Stimulated activated CD4-positive, alpha-beta T cell treated with anti-CD3 and anti-CD28 coated beads, Interleukin-1b, Interleukin-23, amount 100 ng/mL, for 1 hour (primary cell): Measurements from ENCODE around the gene VPS36.
"Not testable (repeated sequence)": the region's sequence is repeated elsewhere in the genome, so short reads cannot be mapped to it uniquely, and the experiment has no call there.

Experiments used
- DNase-seq, 2 donors: peaks; one replicate each; pipeline ENCODE4 v3.0.0-alpha.2; 2020; ENCODE audit warnings: low read depth in 2 of 2

VPS36 gene

GRCh38 chr13:52446265-52446664 is 4.2 kb downstream of the VPS36 start:
- no peak for DNase-seq

- no peak for DNase-seq
Measured at GRCh38 chr13:52432456-52432855, 18.0 kb downstream of the VPS36 start.

- no peak for DNase-seq
Measured at GRCh38 chr13:52428295-52428694, 22.1 kb downstream of the VPS36 start.

- no peak for DNase-seq
Measured at GRCh38 chr13:52421216-52421615, 29.2 kb downstream of the VPS36 start.

- DNase-seq: no peak
Measured at GRCh38 chr13:52419080-52419479, 31.4 kb downstream of the VPS36 start.

GRCh38 chr13:52414963-52415362 is 35.5 kb downstream of the VPS36 start:
- no peak for DNase-seq

- no peak for DNase-seq
Measured at GRCh38 chr13:52414051-52414450, 36.4 kb downstream of the VPS36 start.

GRCh38 chr13:52412128-52412527 is 38.3 kb downstream of the VPS36 start:
- DNase-seq: no peak

- DNase-seq: no peak
Measured at GRCh38 chr13:52411629-52412028, 38.8 kb downstream of the VPS36 start.

- not testable (repeated sequence) for DNase-seq
Measured at GRCh38 chr13:52408071-52408658, 42.3 kb downstream of the VPS36 start.

- DNase-seq: not testable (repeated sequence)
Measured at GRCh38 chr13:52407436-52407835, 43.0 kb downstream of the VPS36 start.

- no peak for DNase-seq
Measured at GRCh38 chr13:52406629-52407028, 43.8 kb downstream of the VPS36 start.

- no peak for DNase-seq
Measured at GRCh38 chr13:52405767-52406494, 44.5 kb downstream of the VPS36 start, which contains the start of gene THSD1. Gene THSD1, minus strand, starts transcription at chr13:52406172. Its CDS starts 3,572 bp downstream, at chr13:52402600.

GRCh38 chr13:52405369-52405766 is 45.1 kb downstream of the VPS36 start:
- DNase-seq: no peak

GRCh38 chr13:52399708-52400107 is 50.7 kb downstream of the VPS36 start:
- no peak for DNase-seq

- no peak for DNase-seq
Measured at GRCh38 chr13:52399046-52399445, 51.4 kb downstream of the VPS36 start.

GRCh38 chr13:52395704-52396103 is 54.7 kb downstream of the VPS36 start:
- DNase-seq: no peak

- no peak for DNase-seq
Measured at GRCh38 chr13:52394586-52394985, 55.8 kb downstream of the VPS36 start.

- no peak for DNase-seq
Measured at GRCh38 chr13:52393572-52394357, 56.7 kb downstream of the VPS36 start.

GRCh38 chr13:52387721-52388120 is 62.7 kb downstream of the VPS36 start:
- DNase-seq: no peak

- DNase-seq: no peak
Measured at GRCh38 chr13:52385870-52386269, 64.6 kb downstream of the VPS36 start.

GRCh38 chr13:52383366-52383765 is 67.1 kb downstream of the VPS36 start:
- no peak for DNase-seq

- DNase-seq: no peak
Measured at GRCh38 chr13:52378312-52378711, 72.1 kb downstream of the VPS36 start.
